DOHH2 (cell line): ENCODE results near the gene GLRX5.

Source experiments
- H3F3A ChIP-seq: fragments of 200-600 bp; sonication (generic), shearing (Covaris generic); 2 replicates; pipeline ENCODE4 v1.6.0; 2016; ENCODE audit warnings: antibody characterized with exemption, mild to moderate bottlenecking; ENCODE audit not compliant: control insufficient read depth, insufficient read depth
- H3K27ac ChIP-seq: fragments of 200-600 bp; sonication (generic); 2 replicates; pipeline ENCODE4 v1.5.1; 2014; ENCODE audit warnings: low read depth, mild to moderate bottlenecking, low read length, moderate library complexity
- H3K27me3 ChIP-seq: fragments of 200-600 bp; sonication (generic); 2 replicates; pipeline ENCODE4 v1.6.1; 2014; ENCODE audit warnings: mild to moderate bottlenecking, low read length, mixed read lengths; ENCODE audit not compliant: control insufficient read depth
- H3K36me3 ChIP-seq: fragments of 200-600 bp; sonication (generic); 2 replicates; pipeline ENCODE4 v1.6.1; 2014; ENCODE audit warnings: mild to moderate bottlenecking, low read length, moderate library complexity, mixed read lengths; ENCODE audit not compliant: control insufficient read depth
- H3K4me1 ChIP-seq: fragments of 200-600 bp; sonication (generic); 2 replicates; pipeline ENCODE4 v1.6.1; 2014; ENCODE audit warnings: mild to moderate bottlenecking, low read length, mixed read lengths; ENCODE audit not compliant: control insufficient read depth
- H3K4me2 ChIP-seq: fragments of 200-600 bp; sonication (generic); 2 replicates; pipeline ENCODE4 v1.6.0; 2014; ENCODE audit warnings: mild to moderate bottlenecking, low read length, moderate library complexity
- H3K4me3 ChIP-seq: fragments of 200-600 bp; sonication (generic); 2 replicates; pipeline ENCODE4 v1.5.1; 2014; ENCODE audit warnings: mild to moderate bottlenecking, low read length, mixed read lengths
- H3K79me2 ChIP-seq: fragments of 200-600 bp; sonication (generic); 2 replicates; pipeline ENCODE4 v1.6.1; 2014; ENCODE audit warnings: mild to moderate bottlenecking, low read length, mixed read lengths; ENCODE audit not compliant: control insufficient read depth
- H3K9me2 ChIP-seq: fragments of 200-600 bp; sonication (generic); replicated peaks from 2 replicates; pipeline ENCODE4 v1.6.1; 2014; ENCODE audit warnings: mild to moderate bottlenecking, low read length, mixed read lengths; ENCODE audit not compliant: control insufficient read depth
- H3K9me3 ChIP-seq: fragments of 200-600 bp; sonication (generic); 2 replicates; pipeline ENCODE4 v1.6.1; 2014; ENCODE audit warnings: antibody characterized with exemption, low read length, mixed read lengths; ENCODE audit not compliant: control insufficient read depth, insufficient read depth
- H4K20me1 ChIP-seq: fragments of 200-600 bp; sonication (generic); 2 replicates; pipeline ENCODE4 v1.6.0; 2014; ENCODE audit warnings: low read depth, mild to moderate bottlenecking, antibody characterized with exemption, low read length, moderate library complexity; ENCODE audit not compliant: control insufficient read depth, insufficient read depth
- EZH2phosphoT487 ChIP-seq: fragments of 200-600 bp; sonication (generic); IDR thresholded peaks from 2 replicates; pipeline ENCODE4 v1.6.1; 2017; ENCODE audit warnings: borderline replicate concordance, mild to moderate bottlenecking, antibody characterized with exemption, low read length, moderate library complexity, mixed read lengths
- TF ChIP-seq, protein P1 (sequence below): fragments of 200-600 bp; sonication (generic); IDR thresholded peaks from one replicate; pipeline ENCODE4 v1.5.1; 2014; ENCODE audit warnings: antibody characterized with exemption, mild to moderate bottlenecking, low read depth, low read length; ENCODE audit not compliant: poor library complexity, severe bottlenecking

GLRX5 gene

DNA sequence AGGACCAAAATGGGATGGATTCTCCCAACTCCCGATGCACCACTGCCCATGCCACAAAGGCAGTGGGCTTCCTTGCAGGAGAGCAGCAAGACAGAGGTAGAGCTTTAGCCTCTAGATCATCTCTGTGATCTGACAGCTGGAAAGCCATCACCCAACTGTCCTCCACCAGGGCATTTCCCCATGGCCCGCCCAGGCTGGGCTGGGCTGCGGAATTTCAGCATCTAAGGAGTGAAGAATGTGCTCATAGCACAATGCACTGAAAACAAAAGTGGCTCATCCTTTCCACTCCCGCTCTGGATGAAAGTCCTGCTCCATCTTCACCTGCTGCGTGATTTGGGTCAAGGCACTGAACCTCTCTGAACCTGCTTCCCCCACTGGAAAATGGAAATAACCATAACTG is 24.0 kb upstream of the GLRX5 start:
- Histone ChIP-seq H3K4me1 (peaks cover 10% of the 10 kb centered on the region), H3F3A (no peaks in the 10 kb centered on the region), H3K4me3 (no peak overlapping the region), H3K27me3 (peaks cover 28% of the 10 kb centered on the region), H3K4me2 (no peak overlapping the region), H3K9me3 (no peaks in the 10 kb centered on the region), H3K79me2 (no peaks in the 10 kb centered on the region), H3K36me3 (no peaks in the 10 kb centered on the region), H3K9me2 (no peaks in the 10 kb centered on the region), H3K27ac (no peak overlapping the region), H4K20me1 (no peaks in the 10 kb centered on the region)
- TF ChIP-seq EZH2phosphoT487 = no peak
- TF ChIP-seq, protein P1, sequence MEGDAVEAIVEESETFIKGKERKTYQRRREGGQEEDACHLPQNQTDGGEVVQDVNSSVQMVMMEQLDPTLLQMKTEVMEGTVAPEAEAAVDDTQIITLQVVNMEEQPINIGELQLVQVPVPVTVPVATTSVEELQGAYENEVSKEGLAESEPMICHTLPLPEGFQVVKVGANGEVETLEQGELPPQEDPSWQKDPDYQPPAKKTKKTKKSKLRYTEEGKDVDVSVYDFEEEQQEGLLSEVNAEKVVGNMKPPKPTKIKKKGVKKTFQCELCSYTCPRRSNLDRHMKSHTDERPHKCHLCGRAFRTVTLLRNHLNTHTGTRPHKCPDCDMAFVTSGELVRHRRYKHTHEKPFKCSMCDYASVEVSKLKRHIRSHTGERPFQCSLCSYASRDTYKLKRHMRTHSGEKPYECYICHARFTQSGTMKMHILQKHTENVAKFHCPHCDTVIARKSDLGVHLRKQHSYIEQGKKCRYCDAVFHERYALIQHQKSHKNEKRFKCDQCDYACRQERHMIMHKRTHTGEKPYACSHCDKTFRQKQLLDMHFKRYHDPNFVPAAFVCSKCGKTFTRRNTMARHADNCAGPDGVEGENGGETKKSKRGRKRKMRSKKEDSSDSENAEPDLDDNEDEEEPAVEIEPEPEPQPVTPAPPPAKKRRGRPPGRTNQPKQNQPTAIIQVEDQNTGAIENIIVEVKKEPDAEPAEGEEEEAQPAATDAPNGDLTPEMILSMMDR = no peak

DNA sequence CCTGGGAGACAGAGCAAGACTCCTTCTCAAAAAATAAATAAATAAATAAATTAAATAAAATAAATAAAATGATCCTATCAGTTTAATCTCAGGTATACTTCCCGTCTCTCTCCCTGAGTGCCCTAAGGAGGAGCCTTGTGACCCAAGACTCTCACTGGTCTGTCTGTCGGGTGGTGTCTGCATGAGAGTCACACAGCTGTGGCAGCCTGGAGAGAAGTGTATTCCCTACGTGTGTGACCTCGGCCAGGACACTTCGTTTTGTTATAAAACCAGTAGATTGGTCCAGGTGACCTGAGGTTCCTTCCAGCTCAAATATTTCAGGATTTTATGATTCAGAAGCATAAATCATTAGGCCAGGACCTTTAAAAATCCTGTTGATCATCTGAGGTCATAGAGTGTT is 23.2 kb upstream of the GLRX5 start:
- H3K27me3 ChIP-seq = peaks cover 30% of the 10 kb centered on the region
- TF ChIP-seq, protein P1 = no peak
- no peak for TF ChIP-seq EZH2phosphoT487
- no peak overlapping the region for H3K4me2 ChIP-seq
- no peaks in the 10 kb centered on the region for H3K9me2 ChIP-seq
- H3K4me1 ChIP-seq = peaks cover 13% of the 10 kb centered on the region
- no peaks in the 10 kb centered on the region for H3K36me3 ChIP-seq
- no peaks in the 10 kb centered on the region for H3K9me3 ChIP-seq
- H4K20me1 ChIP-seq = no peaks in the 10 kb centered on the region
- H3K79me2 ChIP-seq = no peaks in the 10 kb centered on the region
- H3F3A ChIP-seq = no peaks in the 10 kb centered on the region
- H3K4me3 ChIP-seq = no peak overlapping the region
- H3K27ac ChIP-seq = no peak overlapping the region

DNA sequence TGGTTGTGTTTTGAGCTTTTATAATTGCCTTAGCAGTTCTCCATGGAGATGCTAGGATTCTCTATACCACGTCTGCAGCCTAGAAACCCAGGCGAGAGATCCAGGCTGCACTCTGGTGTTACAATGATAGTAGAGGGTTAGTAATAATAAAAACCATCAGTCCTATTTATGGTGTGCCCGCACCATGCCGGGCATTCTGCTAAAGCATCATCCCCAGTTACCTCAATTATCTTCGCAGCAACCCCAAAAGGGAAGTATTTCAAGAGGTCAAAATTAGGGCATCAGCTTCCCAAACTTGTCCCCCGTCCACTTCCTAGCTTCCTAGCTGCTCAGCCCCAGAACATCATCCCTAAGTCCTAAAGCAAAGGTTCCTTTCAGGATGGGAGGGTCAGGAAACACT is 21.6 kb upstream of the GLRX5 start:
- Histone ChIP-seq H4K20me1 (no peaks in the 10 kb centered on the region), H3K27me3 (peaks cover 40% of the 10 kb centered on the region), H3K4me3 (no peak overlapping the region), H3K27ac (no peak overlapping the region), H3K4me2 (no peak overlapping the region), H3K9me3 (no peaks in the 10 kb centered on the region), H3K4me1 (peaks cover 23% of the 10 kb centered on the region), H3F3A (no peaks in the 10 kb centered on the region), H3K79me2 (no peaks in the 10 kb centered on the region), H3K36me3 (no peaks in the 10 kb centered on the region), H3K9me2 (no peaks in the 10 kb centered on the region)
- TF ChIP-seq EZH2phosphoT487 = no peak
- TF ChIP-seq, protein P1 = no peak
